Panc1 (cell line): ENCODE data around the gene DHX57. TPM values are rescaled to one million over a fixed set of nuclear protein-coding genes. Genes with fewer than 3 reads are reported as not detected.

Experiments used
- ATAC-seq: fragments of 200-7000 bp; cut with Tn5 transposase; 2 replicates; pipeline ENCODE4 v1.9.1; 2020; ENCODE audit warnings: mild to moderate bottlenecking, moderate library complexity
- BruUV-seq: library from RNA; stranded (reverse); fragments of 400-500 nt; replicated peaks from 2 replicates; lab custom pipeline; 2021; lab: Mats Ljungman, UMichigan
- CTCF ChIA-PET: fragments of 300-600 bp; sonication (Branson Sonifier 250); formaldehyde crosslinking; loops from one replicate; lab custom pipeline; 2022; ENCODE audit warnings: antibody characterized with exemption; lab: Charles Lee
- POLR2A ChIA-PET: fragments of 300-600 bp; sonication (Branson Sonifier 250); formaldehyde crosslinking; loops from one replicate; lab custom pipeline; 2022; ENCODE audit warnings: antibody characterized with exemption; lab: Charles Lee
- DNase-seq: peaks from one replicate; pipeline ENCODE4 v3.0.0-alpha.2; 2010; ENCODE audit warnings: low read depth, low spot score
- H3K27ac ChIP-seq: 2 replicates; pipeline ENCODE4 v1.5.1; 2011; ENCODE audit warnings: mild to moderate bottlenecking, low read length, inconsistent platforms
- H3K27me3 ChIP-seq: fragments of 200-500 bp; sonication (Bioruptor generic); 2 replicates; pipeline ENCODE4 v1.6.0; 2014; ENCODE audit warnings: low read length, inconsistent platforms; ENCODE audit not compliant: control insufficient read depth, insufficient read depth
- H3K36me3 ChIP-seq: fragments of 200-500 bp; sonication (Bioruptor generic); 2 replicates; pipeline ENCODE4 v1.5.1; 2014; ENCODE audit warnings: inconsistent platforms, mild to moderate bottlenecking, low read length, moderate library complexity; ENCODE audit not compliant: control insufficient read depth, insufficient read depth
- H3K4me1 ChIP-seq: 2 replicates; pipeline ENCODE4 v1.5.1; 2011; ENCODE audit warnings: inconsistent platforms, mild to moderate bottlenecking, low read length, moderate library complexity; ENCODE audit not compliant: control insufficient read depth, insufficient read depth
- H3K4me3 ChIP-seq, 2 experiments: 2 replicates each; pipeline ENCODE4 v1.5.1; 2011 to 2012; ENCODE audit warnings: low read depth in 2 of 2, low read length in 2 of 2, mild to moderate bottlenecking in 2 of 2, inconsistent platforms in 1 of 2, moderate library complexity in 1 of 2
- H3K9me3 ChIP-seq: fragments of 200-500 bp; sonication (Bioruptor generic); 2 replicates; pipeline ENCODE4 v1.5.1; 2014; ENCODE audit warnings: low read depth, mild to moderate bottlenecking, inconsistent platforms, low read length, moderate library complexity; ENCODE audit not compliant: control insufficient read depth, insufficient read depth
- POLR2AphosphoS5 ChIP-seq: IDR thresholded peaks from 2 replicates; pipeline ENCODE4 v1.6.1; 2012; ENCODE audit warnings: mild to moderate bottlenecking, low read depth, low read length, moderate library complexity
- SIN3A ChIP-seq: IDR thresholded peaks from 2 replicates; pipeline ENCODE4 v1.6.1; 2012; ENCODE audit warnings: low read depth, mild to moderate bottlenecking, low read length, moderate library complexity, borderline replicate concordance; ENCODE audit not compliant: insufficient read depth
- TCF7L2 ChIP-seq: IDR thresholded peaks from 2 replicates; pipeline ENCODE4 v1.6.1; 2011; ENCODE audit warnings: mild to moderate bottlenecking, low read depth, low read length, inconsistent platforms
- in situ Hi-C: cut with HindIII; loops from 2 replicates; pipeline ENCODE4 v1.10.0; 2016; ENCODE audit warnings: low sequenced_read_pairs, low pct_unique_long_range_greater_than_20kb
- intact Hi-C: fragments of 100-400 bp; cut with micrococcal nuclease; formaldehyde crosslinking; loops from one replicate; pipeline ENCODE4 v1.10.0; 2022; ENCODE audit not compliant: unreplicated experiment
- total RNA-seq: library from RNA; stranded (reverse); gene quantifications from one replicate; pipeline ENCODE4 v1.2.1, GENCODE V29; 2021; ENCODE audit not compliant: unreplicated experiment
- TF ChIP-seq, protein P1 (sequence below), 2 experiments: IDR thresholded peaks; 2 replicates each; pipeline ENCODE4 v1.6.1; 2011 to 2012; ENCODE audit warnings: low read depth in 2 of 2, control low read depth in 1 of 2, low read length in 1 of 2, mild to moderate bottlenecking in 1 of 2, moderate library complexity in 1 of 2; ENCODE audit not compliant: insufficient read depth in 1 of 2
- TF ChIP-seq, protein P2 (sequence below): fragments of 450-650 bp; IDR thresholded peaks from 2 replicates; pipeline ENCODE4 v1.5.1; 2017; ENCODE audit warnings: mild to moderate bottlenecking

Gene DHX57
- total RNA-seq, 1 experiment from 2014 or later: 20.6 TPM

DNA sequence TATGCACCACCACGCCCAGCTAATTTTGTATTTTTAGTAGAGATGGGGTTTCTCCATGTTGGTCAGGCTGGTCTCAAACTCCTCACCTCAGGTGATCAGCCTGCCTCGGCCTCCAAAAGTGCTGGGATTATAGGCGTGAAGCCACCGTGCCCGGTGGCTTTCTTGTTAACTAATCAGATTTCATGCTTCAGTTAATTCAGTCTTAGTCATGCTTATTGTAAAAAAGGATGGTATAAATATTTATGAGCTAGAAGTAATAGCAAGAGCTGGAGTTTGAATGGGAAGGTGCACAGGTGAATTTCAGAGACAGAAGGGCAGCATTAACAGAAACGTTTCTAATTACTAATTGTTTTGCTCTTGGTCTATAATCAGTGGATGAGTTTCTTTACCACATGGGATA lies 87.4 kb downstream of the DHX57 start:
- BruUV-seq: no TSS peak
- TF ChIP-seq TCF7L2: no peak
- TF ChIP-seq, protein P1, sequence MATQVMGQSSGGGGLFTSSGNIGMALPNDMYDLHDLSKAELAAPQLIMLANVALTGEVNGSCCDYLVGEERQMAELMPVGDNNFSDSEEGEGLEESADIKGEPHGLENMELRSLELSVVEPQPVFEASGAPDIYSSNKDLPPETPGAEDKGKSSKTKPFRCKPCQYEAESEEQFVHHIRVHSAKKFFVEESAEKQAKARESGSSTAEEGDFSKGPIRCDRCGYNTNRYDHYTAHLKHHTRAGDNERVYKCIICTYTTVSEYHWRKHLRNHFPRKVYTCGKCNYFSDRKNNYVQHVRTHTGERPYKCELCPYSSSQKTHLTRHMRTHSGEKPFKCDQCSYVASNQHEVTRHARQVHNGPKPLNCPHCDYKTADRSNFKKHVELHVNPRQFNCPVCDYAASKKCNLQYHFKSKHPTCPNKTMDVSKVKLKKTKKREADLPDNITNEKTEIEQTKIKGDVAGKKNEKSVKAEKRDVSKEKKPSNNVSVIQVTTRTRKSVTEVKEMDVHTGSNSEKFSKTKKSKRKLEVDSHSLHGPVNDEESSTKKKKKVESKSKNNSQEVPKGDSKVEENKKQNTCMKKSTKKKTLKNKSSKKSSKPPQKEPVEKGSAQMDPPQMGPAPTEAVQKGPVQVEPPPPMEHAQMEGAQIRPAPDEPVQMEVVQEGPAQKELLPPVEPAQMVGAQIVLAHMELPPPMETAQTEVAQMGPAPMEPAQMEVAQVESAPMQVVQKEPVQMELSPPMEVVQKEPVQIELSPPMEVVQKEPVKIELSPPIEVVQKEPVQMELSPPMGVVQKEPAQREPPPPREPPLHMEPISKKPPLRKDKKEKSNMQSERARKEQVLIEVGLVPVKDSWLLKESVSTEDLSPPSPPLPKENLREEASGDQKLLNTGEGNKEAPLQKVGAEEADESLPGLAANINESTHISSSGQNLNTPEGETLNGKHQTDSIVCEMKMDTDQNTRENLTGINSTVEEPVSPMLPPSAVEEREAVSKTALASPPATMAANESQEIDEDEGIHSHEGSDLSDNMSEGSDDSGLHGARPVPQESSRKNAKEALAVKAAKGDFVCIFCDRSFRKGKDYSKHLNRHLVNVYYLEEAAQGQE (IDR thresholded peaks at IDR 0.05; ENCODE audit: insufficient read depth in 1 of 2, low read depth in 2 of 2, low read length in 1 of 2): no peak
- no peak for TF ChIP-seq SIN3A
- no peak for TF ChIP-seq POLR2AphosphoS5
- TF ChIP-seq, protein P2, sequence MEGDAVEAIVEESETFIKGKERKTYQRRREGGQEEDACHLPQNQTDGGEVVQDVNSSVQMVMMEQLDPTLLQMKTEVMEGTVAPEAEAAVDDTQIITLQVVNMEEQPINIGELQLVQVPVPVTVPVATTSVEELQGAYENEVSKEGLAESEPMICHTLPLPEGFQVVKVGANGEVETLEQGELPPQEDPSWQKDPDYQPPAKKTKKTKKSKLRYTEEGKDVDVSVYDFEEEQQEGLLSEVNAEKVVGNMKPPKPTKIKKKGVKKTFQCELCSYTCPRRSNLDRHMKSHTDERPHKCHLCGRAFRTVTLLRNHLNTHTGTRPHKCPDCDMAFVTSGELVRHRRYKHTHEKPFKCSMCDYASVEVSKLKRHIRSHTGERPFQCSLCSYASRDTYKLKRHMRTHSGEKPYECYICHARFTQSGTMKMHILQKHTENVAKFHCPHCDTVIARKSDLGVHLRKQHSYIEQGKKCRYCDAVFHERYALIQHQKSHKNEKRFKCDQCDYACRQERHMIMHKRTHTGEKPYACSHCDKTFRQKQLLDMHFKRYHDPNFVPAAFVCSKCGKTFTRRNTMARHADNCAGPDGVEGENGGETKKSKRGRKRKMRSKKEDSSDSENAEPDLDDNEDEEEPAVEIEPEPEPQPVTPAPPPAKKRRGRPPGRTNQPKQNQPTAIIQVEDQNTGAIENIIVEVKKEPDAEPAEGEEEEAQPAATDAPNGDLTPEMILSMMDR: no peak
- ATAC-seq (no peak), DNase-seq (no peak)
- POLR2A ChIA-PET: interaction anchor here (0.6 kb wide), 1 partner anchor 38 kb away, joined by 6 read pairs; no protein-coding TSS in a partner anchor
- no peak overlapping the region for H3K4me3 ChIP-seq
- intact Hi-C loops: no loop called here
- no peaks in the 10 kb centered on the region for H3K27me3 ChIP-seq
- no peaks in the 10 kb centered on the region for H3K9me3 ChIP-seq
- H3K36me3 ChIP-seq: no peaks in the 10 kb centered on the region
- in situ Hi-C loops: no loop called here
- CTCF ChIA-PET: no interaction called here
- H3K27ac ChIP-seq: no peak overlapping the region
- no peaks in the 10 kb centered on the region for H3K4me1 ChIP-seq

DNA sequence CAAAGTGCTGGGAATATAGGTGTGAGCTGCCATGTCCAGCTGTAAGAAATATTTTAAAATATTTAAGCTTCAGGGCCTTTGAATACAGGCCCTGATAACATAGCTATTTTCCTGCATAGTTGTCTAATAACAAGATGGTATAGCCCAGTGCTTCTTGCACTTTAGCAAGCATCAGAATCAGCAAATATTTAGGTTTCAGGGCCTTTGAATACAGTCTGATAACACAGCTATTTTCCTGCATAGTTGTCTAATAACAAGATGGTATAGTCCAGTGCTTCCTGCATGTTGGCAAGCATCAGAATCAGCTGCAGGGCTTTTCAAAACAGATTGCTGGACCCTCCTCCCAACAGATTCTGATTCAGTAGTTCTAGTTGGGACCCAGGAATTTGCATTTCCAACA lies 92.1 kb downstream of the DHX57 start:
- intact Hi-C loops: no loop called here
- H3K27ac ChIP-seq: no peak overlapping the region
- CTCF ChIA-PET: no interaction called here
- no peaks in the 10 kb centered on the region for H3K9me3 ChIP-seq
- no TSS peak for BruUV-seq
- DNase-seq (no peak), ATAC-seq (peak; percentile 20; the same call in 1 of the 2 replicates)
- peaks cover 3% of the 10 kb centered on the region; the same call in 1 of the 2 replicates for H3K4me1 ChIP-seq
- in situ Hi-C loops: no loop called here
- TF ChIP-seq, protein P2: no peak
- TF ChIP-seq POLR2AphosphoS5: no peak
- no peak for TF ChIP-seq SIN3A
- TF ChIP-seq TCF7L2: no peak
- TF ChIP-seq, protein P1 (IDR thresholded peaks at IDR 0.05; ENCODE audit: insufficient read depth in 1 of 2, low read depth in 2 of 2, low read length in 1 of 2): no peak
- POLR2A ChIA-PET: interaction anchor here (0.7 kb wide), 1 partner anchor 32 kb away, joined by 10 read pairs; no protein-coding TSS in a partner anchor
- no peak overlapping the region for H3K4me3 ChIP-seq
- H3K36me3 ChIP-seq: no peaks in the 10 kb centered on the region; the same call in 1 of the 2 replicates
- H3K27me3 ChIP-seq: no peaks in the 10 kb centered on the region
